Immature natural killer cell (primary cell): ENCODE data around the gene SLC23A3. TPM values are rescaled to one million over a fixed set of nuclear protein-coding genes. Genes with fewer than 3 reads are reported as not detected.
A peak's percentile ranks its signal among the peaks of the same experiment; 100 is the strongest.

Experiments
- DNase-seq, 3 donors: peaks; one replicate each; pipeline ENCODE4 v3.0.0; 2022; ENCODE audit warnings: mixed read lengths in 1 of 3
- H3K27ac Mint-ChIP-seq, 6 donors: one replicate each; pipeline ENCODE4 v1.8.0; 2020; ENCODE audit warnings: mixed read lengths in 6 of 6, mild to moderate bottlenecking in 5 of 6, inconsistent platforms in 4 of 6, moderate library complexity in 3 of 6
- H3K27me3 Mint-ChIP-seq, 3 donors: one replicate each; pipeline ENCODE4 v1.8.0; 2020 to 2021; ENCODE audit warnings: low read depth in 3 of 3, mild to moderate bottlenecking in 3 of 3, mixed read lengths in 3 of 3, moderate library complexity in 3 of 3, inconsistent platforms in 1 of 3
- H3K36me3 Mint-ChIP-seq, 3 donors: one replicate each; pipeline ENCODE4 v1.8.0; 2020; ENCODE audit warnings: mixed read lengths in 3 of 3, inconsistent platforms in 2 of 3, mild to moderate bottlenecking in 2 of 3
- H3K4me1 Mint-ChIP-seq, 2 donors: one replicate each; pipeline ENCODE4 v1.8.0; 2020; ENCODE audit warnings: inconsistent platforms in 2 of 2, mild to moderate bottlenecking in 2 of 2, mixed read lengths in 2 of 2, moderate library complexity in 1 of 2
- H3K4me3 Mint-ChIP-seq, 5 donors: one replicate each; pipeline ENCODE4 v1.8.0; 2020; ENCODE audit warnings: mild to moderate bottlenecking in 5 of 5, mixed read lengths in 5 of 5, inconsistent platforms in 3 of 5, moderate library complexity in 3 of 5
- H3K9me3 Mint-ChIP-seq, 6 donors: one replicate each; pipeline ENCODE4 v1.8.0; 2020; ENCODE audit warnings: mild to moderate bottlenecking in 6 of 6, mixed read lengths in 6 of 6, inconsistent platforms in 4 of 6, moderate library complexity in 3 of 6
- polyA plus RNA-seq, 3 donors: library from polyadenylated mRNA; unstranded; fragments of 300-500 nt; fragmentation: Illumina TruSeq; gene quantifications; one replicate each; pipeline ENCODE4 v1.2.3, GENCODE V29; 2021

SLC23A3 gene
- polyA plus RNA-seq, 3 donors from 2014 or later, result 0.29 TPM; not detected in 2

- Mint-ChIP-seq H3K27me3 (peaks cover 0 to 2% (median 0%) of the 10 kb centered on the region in 3 donors), H3K9me3 (no peaks in the 10 kb centered on the region), H3K27ac (no peak overlapping the region), H3K36me3 (peaks cover 0 to 16% (median 15%) of the 10 kb centered on the region in 3 donors), H3K4me1 (peaks cover 4 to 19% of the 10 kb centered on the region in 2 donors), H3K4me3 (no peak overlapping the region)
- DNase-seq, result no peak
These were observed 38.5 kb downstream of the SLC23A3 start for GRCh38 chr2:219131327-219131726.

- peaks cover 14 to 36% of the 10 kb centered on the region in 2 donors for H3K4me1 Mint-ChIP-seq
- DNase-seq, result no peak
- H3K27me3 Mint-ChIP-seq, result peaks cover 0 to 2% (median 0%) of the 10 kb centered on the region in 3 donors
- H3K36me3 Mint-ChIP-seq, result peaks cover 0 to 16% (median 15%) of the 10 kb centered on the region in 3 donors
- H3K9me3 Mint-ChIP-seq, result no peaks in the 10 kb centered on the region
- H3K4me3 Mint-ChIP-seq, result no peak overlapping the region
- no peak overlapping the region for H3K27ac Mint-ChIP-seq
These were observed 40.2 kb downstream of the SLC23A3 start for GRCh38 chr2:219129589-219129988.

- peaks cover 0 to 15% (median 12%) of the 10 kb centered on the region in 3 donors for H3K36me3 Mint-ChIP-seq
- peaks cover 26 to 41% of the 10 kb centered on the region in 2 donors for H3K4me1 Mint-ChIP-seq
- H3K27me3 Mint-ChIP-seq, result peaks cover 3 to 6% (median 5%) of the 10 kb centered on the region in 3 donors
- no peaks in the 10 kb centered on the region for H3K9me3 Mint-ChIP-seq
- no peak overlapping the region for H3K4me3 Mint-ChIP-seq
- DNase-seq, result no peak
- H3K27ac Mint-ChIP-seq, result peak overlapping the region in 1 of 6 donors; percentile 65
These were observed 41.4 kb downstream of the SLC23A3 start for GRCh38 chr2:219128396-219128795.

- Mint-ChIP-seq H3K4me1 (peaks cover 34 to 45% of the 10 kb centered on the region in 2 donors), H3K27ac (no peak overlapping the region), H3K36me3 (peaks cover 0 to 15% (median 8%) of the 10 kb centered on the region in 3 donors), H3K9me3 (no peaks in the 10 kb centered on the region), H3K4me3 (no peak overlapping the region), H3K27me3 (peaks cover 3 to 6% (median 5%) of the 10 kb centered on the region in 3 donors)
- no peak for DNase-seq
These were observed 42.7 kb downstream of the SLC23A3 start for GRCh38 chr2:219127037-219127635.

GRCh38 chr2:219126555-219126954, 43.3 kb downstream of the SLC23A3 start:
- no peak for DNase-seq
- Mint-ChIP-seq H3K27ac (peak overlapping the region in 2 of 6 donors; percentile 13 to 26), H3K36me3 (peaks cover 0 to 15% (median 8%) of the 10 kb centered on the region in 3 donors), H3K4me3 (no peak overlapping the region), H3K9me3 (no peaks in the 10 kb centered on the region), H3K27me3 (peaks cover 3 to 6% (median 5%) of the 10 kb centered on the region in 3 donors), H3K4me1 (peaks cover 34 to 45% of the 10 kb centered on the region in 2 donors)

- no peak overlapping the region for H3K4me3 Mint-ChIP-seq
These were observed 44.0 kb downstream of the SLC23A3 start for GRCh38 chr2:219125886-219126270.

GRCh38 chr2:219125225-219125885, 44.5 kb downstream of the SLC23A3 start:
- H3K4me1 Mint-ChIP-seq, result peaks cover 34 to 45% of the 10 kb centered on the region in 2 donors
- peaks cover 0 to 15% (median 8%) of the 10 kb centered on the region in 3 donors for H3K36me3 Mint-ChIP-seq
- peak overlapping the region; percentile 74 to 90 (median 83) for H3K27ac Mint-ChIP-seq
- no peak for DNase-seq
- peak overlapping the region; percentile 23 to 79 (median 48) for H3K4me3 Mint-ChIP-seq
- H3K9me3 Mint-ChIP-seq, result no peaks in the 10 kb centered on the region
- peaks cover 3 to 6% (median 5%) of the 10 kb centered on the region in 3 donors for H3K27me3 Mint-ChIP-seq

More at GRCh38 chr2:219125886-219126270, 44.0 kb downstream of the SLC23A3 start:
- DNase-seq, result no peak
- H3K36me3 Mint-ChIP-seq, result peaks cover 0 to 18% (median 8%) of the 10 kb centered on the region in 3 donors
- H3K4me1 Mint-ChIP-seq, result peaks cover 34 to 45% of the 10 kb centered on the region in 2 donors
- H3K27me3 Mint-ChIP-seq, result peaks cover 3 to 6% (median 5%) of the 10 kb centered on the region in 3 donors
- peak overlapping the region in 2 of 6 donors; percentile 13 to 25 for H3K27ac Mint-ChIP-seq
- no peaks in the 10 kb centered on the region for H3K9me3 Mint-ChIP-seq

- Mint-ChIP-seq H3K9me3 (no peaks in the 10 kb centered on the region), H3K4me3 (peak overlapping the region; percentile 48 to 79 (median 57)), H3K4me1 (peaks cover 34 to 45% of the 10 kb centered on the region in 2 donors), H3K27ac (peak overlapping the region; percentile 59 to 90 (median 78)), H3K27me3 (peaks cover 3 to 6% (median 5%) of the 10 kb centered on the region in 3 donors), H3K36me3 (peaks cover 0 to 12% (median 8%) of the 10 kb centered on the region in 3 donors)
- peak; percentile 71 to 73 (median 72) for DNase-seq
These were observed 45.3 kb downstream of the SLC23A3 start for GRCh38 chr2:219124381-219125110.

- H3K9me3 Mint-ChIP-seq, result no peaks in the 10 kb centered on the region
- DNase-seq, result no peak
- peaks cover 31 to 45% of the 10 kb centered on the region in 2 donors for H3K4me1 Mint-ChIP-seq
- peak overlapping the region; percentile 48 to 79 (median 61) for H3K4me3 Mint-ChIP-seq
- H3K27me3 Mint-ChIP-seq, result peaks cover 3 to 6% (median 3%) of the 10 kb centered on the region in 3 donors
- H3K27ac Mint-ChIP-seq, result peak overlapping the region; percentile 71 to 90 (median 85)
- peaks cover 0 to 8% (median 8%) of the 10 kb centered on the region in 3 donors for H3K36me3 Mint-ChIP-seq
These were observed 46.3 kb downstream of the SLC23A3 start for GRCh38 chr2:219123356-219124135.

- H3K27me3 Mint-ChIP-seq, result peaks cover 3 to 6% (median 3%) of the 10 kb centered on the region in 3 donors
- H3K4me1 Mint-ChIP-seq, result peaks cover 31 to 41% of the 10 kb centered on the region in 2 donors
- peaks cover 0 to 6% (median 5%) of the 10 kb centered on the region in 3 donors for H3K36me3 Mint-ChIP-seq
- H3K9me3 Mint-ChIP-seq, result no peaks in the 10 kb centered on the region
- H3K4me3 Mint-ChIP-seq, result no peak overlapping the region
- DNase-seq, result no peak
- peak overlapping the region in 4 of 6 donors; percentile 57 to 88 (median 78) for H3K27ac Mint-ChIP-seq
These were observed 47.4 kb downstream of the SLC23A3 start for GRCh38 chr2:219122202-219122980.

- H3K9me3 Mint-ChIP-seq, result no peaks in the 10 kb centered on the region
- H3K4me3 Mint-ChIP-seq, result no peak overlapping the region
- DNase-seq, result no peak
- H3K27me3 Mint-ChIP-seq, result peaks cover 3 to 8% (median 3%) of the 10 kb centered on the region in 3 donors
- no peak overlapping the region for H3K27ac Mint-ChIP-seq
- peaks cover 25% of the 10 kb centered on the region in 2 donors for H3K4me1 Mint-ChIP-seq
- H3K36me3 Mint-ChIP-seq, result peaks cover 0 to 3% (median 0%) of the 10 kb centered on the region in 3 donors
These were observed 49.7 kb downstream of the SLC23A3 start for GRCh38 chr2:219120082-219120481.

- Mint-ChIP-seq H3K4me1 (peaks cover 19% of the 10 kb centered on the region in 2 donors), H3K4me3 (no peak overlapping the region), H3K36me3 (peaks cover 0 to 3% (median 0%) of the 10 kb centered on the region in 3 donors), H3K9me3 (no peaks in the 10 kb centered on the region), H3K27ac (no peak overlapping the region), H3K27me3 (peaks cover 3 to 8% (median 3%) of the 10 kb centered on the region in 3 donors)
- DNase-seq, result peak; percentile 26 to 45 (median 41)
These were observed 50.3 kb downstream of the SLC23A3 start for GRCh38 chr2:219119422-219120043.
